HEK293T (cell line): ENCODE data around the gene TNFRSF9.

Experiments
- CTCF ChIA-PET: fragments of 350-600 bp; formaldehyde crosslinking; extraction: SDS; loops from one replicate; lab custom pipeline; 2021; ENCODE audit warnings: antibody characterized with exemption, inconsistent platforms; lab: Yijun Ruan, JAX
- POLR2A ChIA-PET: fragments of 350-600 bp; formaldehyde crosslinking; extraction: SDS; loops from one replicate; lab custom pipeline; 2020; ENCODE audit warnings: antibody characterized with exemption, inconsistent platforms; lab: Yijun Ruan, JAX
- DNase-seq: peaks from one replicate; pipeline ENCODE4 v3.0.0; 2012; ENCODE audit warnings: mixed read lengths; ENCODE audit errors: extremely low spot score
- ARNT ChIP-seq: fragments of 450-650 bp; IDR thresholded peaks from 2 replicates; pipeline ENCODE4 v1.6.1; 2017; ENCODE audit warnings: mild to moderate bottlenecking
- BHLHE40 ChIP-seq: fragments of 450-650 bp; IDR thresholded peaks from 2 replicates; pipeline ENCODE4 v1.6.1; 2016; ENCODE audit warnings: mild to moderate bottlenecking, moderate library complexity, borderline replicate concordance
- CTBP1 ChIP-seq: fragments of 450-650 bp; IDR thresholded peaks from 2 replicates; pipeline ENCODE4 v1.6.1; 2016; ENCODE audit warnings: borderline replicate concordance
- ELF4 ChIP-seq: fragments of 450-650 bp; IDR thresholded peaks from 2 replicates; pipeline ENCODE4 v1.6.1; 2017; ENCODE audit warnings: antibody characterized with exemption
- FOXA1 ChIP-seq: fragments of 450-650 bp; IDR thresholded peaks from 2 replicates; pipeline ENCODE4 v1.6.1; 2016; ENCODE audit warnings: mild to moderate bottlenecking
- FOXK2 ChIP-seq: fragments of 450-650 bp; IDR thresholded peaks from 2 replicates; pipeline ENCODE4 v1.6.1; 2016; ENCODE audit warnings: mild to moderate bottlenecking
- FOXM1 ChIP-seq: fragments of 450-650 bp; IDR thresholded peaks from 2 replicates; pipeline ENCODE4 v1.6.1; 2017; ENCODE audit warnings: mild to moderate bottlenecking, borderline replicate concordance
- HDGF ChIP-seq: fragments of 450-650 bp; IDR thresholded peaks from 2 replicates; pipeline ENCODE4 v1.6.1; 2017; ENCODE audit warnings: antibody characterized with exemption, borderline replicate concordance
- L3MBTL2 ChIP-seq: fragments of 450-650 bp; conservative IDR thresholded peaks from 2 replicates; pipeline ENCODE4 v1.6.1; 2016; ENCODE audit warnings: mild to moderate bottlenecking
- LEF1 ChIP-seq: fragments of 450-650 bp; IDR thresholded peaks from 2 replicates; pipeline ENCODE4 v1.6.1; 2017; ENCODE audit warnings: mild to moderate bottlenecking, borderline replicate concordance
- NFRKB ChIP-seq: fragments of 450-650 bp; IDR thresholded peaks from 2 replicates; pipeline ENCODE4 v1.6.1; 2016; ENCODE audit warnings: mild to moderate bottlenecking, moderate library complexity
- PKNOX1 ChIP-seq: fragments of 450-650 bp; IDR thresholded peaks from 2 replicates; pipeline ENCODE4 v1.6.1; 2016
- SP1 ChIP-seq: fragments of 450-650 bp; IDR thresholded peaks from 2 replicates; pipeline ENCODE4 v1.6.1; 2017
- SUZ12 ChIP-seq: fragments of 450-650 bp; IDR thresholded peaks from 2 replicates; pipeline ENCODE4 v1.6.1; 2016; ENCODE audit warnings: mild to moderate bottlenecking
- TARDBP ChIP-seq: fragments of 450-650 bp; IDR thresholded peaks from 2 replicates; pipeline ENCODE4 v1.6.1; 2016
- ZNF384 ChIP-seq: fragments of 450-650 bp; IDR thresholded peaks from 2 replicates; pipeline ENCODE4 v1.6.1; 2016

Gene TNFRSF9

GRCh38 chr1:7942214-7942921 is 1.7 kb upstream of the TNFRSF9 start:
- ChIA-PET CTCF (no interaction called here), POLR2A (interaction anchor here (0.6 kb wide), 1 partner anchor 19 kb away, joined by 3 read pairs; the partner anchor contains the start of gene PARK7)
- TF ChIP-seq PKNOX1 (no peak), SUZ12 (no peak), L3MBTL2 (no peak), ZNF384 (no peak), ARNT (no peak), HDGF (no peak), BHLHE40 (no peak), LEF1 (no peak), FOXA1 (no peak), FOXK2 (no peak), ELF4 (no peak), SP1 (no peak), FOXM1 (no peak), NFRKB (no peak)
- DNase-seq = no peak

- no peak for DNase-seq
- POLR2A ChIA-PET = interaction anchor here (1.2 to 2.3 kb wide), 3 partner anchors 8 to 22 kb away, joined by 4 to 10 read pairs (median 6); partner anchors contain the start of gene PARK7
- CTCF ChIA-PET = interaction anchor here (0.6 kb wide), 1 partner anchor 94 kb away, joined by 4 read pairs; no protein-coding TSS in a partner anchor
- TF ChIP-seq BHLHE40 = no peak
- TF ChIP-seq ELF4 = no peak
- TF ChIP-seq ARNT = no peak
- no peak for TF ChIP-seq SUZ12
- TF ChIP-seq NFRKB = no peak
- no peak for TF ChIP-seq CTBP1
- TF ChIP-seq FOXA1 = no peak
- no peak for TF ChIP-seq FOXK2
- no peak for TF ChIP-seq FOXM1
- no peak for TF ChIP-seq PKNOX1
- no peak for TF ChIP-seq L3MBTL2
- TF ChIP-seq TARDBP = no peak
- no peak for TF ChIP-seq ZNF384
- no peak for TF ChIP-seq LEF1
- no peak for TF ChIP-seq HDGF
- TF ChIP-seq SP1 = no peak
Measured at GRCh38 chr1:7941437-7941793, 776 bp upstream of the TNFRSF9 start.

- no peak for DNase-seq
- CTCF ChIA-PET = interaction anchor here (1.1 kb wide), 1 partner anchor 35 kb away, joined by 4 read pairs; no protein-coding TSS in a partner anchor
- POLR2A ChIA-PET = interaction anchor here (1.2 to 2.3 kb wide), 4 partner anchors 9 to 236 kb away, joined by 4 to 10 read pairs (median 6); partner anchors contain the start of gene PARK7
- TF ChIP-seq FOXA1 (no peak), ELF4 (no peak), LEF1 (no peak)
Measured at GRCh38 chr1:7940034-7940433, 605 bp downstream of the TNFRSF9 start.

- ChIA-PET CTCF (no interaction called here), POLR2A (no interaction called here)
- no peak for DNase-seq
- no peak for TF ChIP-seq LEF1
- no peak for TF ChIP-seq ARNT
- no peak for TF ChIP-seq NFRKB
- TF ChIP-seq SUZ12 = no peak
- no peak for TF ChIP-seq HDGF
- no peak for TF ChIP-seq ZNF384
- no peak for TF ChIP-seq SP1
- TF ChIP-seq FOXK2 = no peak
- TF ChIP-seq PKNOX1 = no peak
- TF ChIP-seq CTBP1 = no peak
- TF ChIP-seq L3MBTL2 = no peak
- no peak for TF ChIP-seq FOXM1
- no peak for TF ChIP-seq BHLHE40
- TF ChIP-seq TARDBP = no peak
- no peak for TF ChIP-seq ELF4
- no peak for TF ChIP-seq FOXA1
Measured at GRCh38 chr1:7938070-7938469, 2.6 kb downstream of the TNFRSF9 start.

GRCh38 chr1:7932524-7933138 is 8.0 kb downstream of the TNFRSF9 start:
- ChIA-PET CTCF (no interaction called here), POLR2A (no interaction called here)
- TF ChIP-seq FOXM1 (no peak), NFRKB (no peak), BHLHE40 (no peak), FOXK2 (no peak), SUZ12 (no peak), CTBP1 (no peak), LEF1 (no peak), ZNF384 (no peak), PKNOX1 (no peak), ELF4 (no peak), HDGF (no peak), FOXA1 (no peak)
- no peak for DNase-seq
